Astrocyte (in vitro differentiated cells and primary cell): ENCODE results near the gene TRIM15.

Source experiments
- CTCF ChIP-seq: IDR thresholded peaks from 2 replicates; pipeline ENCODE4 v1.5.1; 2011; ENCODE audit warnings: low read depth, mild to moderate bottlenecking, inconsistent platforms, low read length, moderate library complexity; ENCODE audit not compliant: insufficient read depth
- EZH2 ChIP-seq: IDR thresholded peaks from 2 replicates; pipeline ENCODE4 v1.6.1; 2012; ENCODE audit warnings: mild to moderate bottlenecking, low read length, inconsistent platforms; ENCODE audit not compliant: insufficient read depth

- TF ChIP-seq CTCF, result no peak
- no peak for TF ChIP-seq EZH2
These were observed 48.0 kb downstream of the TRIM15 start for GRCh38 chr6:30211306-30211705.
